NOMO-1 treated with dmso at 0.1 percent for 144 hours (cell line): Measurements from ENCODE around the gene GPR141.
"Not testable (repeated sequence)": the region's sequence is repeated elsewhere in the genome, so short reads cannot be mapped to it uniquely, and the experiment has no call there.

Experiments used
- DNase-seq: peaks from one replicate; lab custom pipeline; 2025; ENCODE audit not compliant: unreplicated experiment; lab: John Stamatoyannopoulos, UW

The GPR141 gene

GRCh38 chr7:37684927-37685326 lies 1.4 kb downstream of the GPR141 start:
- no peak for DNase-seq

GRCh38 chr7:37686556-37687345 lies 3.2 kb downstream of the GPR141 start:
- no peak for DNase-seq

- peak; percentile 66 for DNase-seq
Measured at GRCh38 chr7:37690206-37690605, 6.6 kb downstream of the GPR141 start.

GRCh38 chr7:37694208-37695094 lies 10.9 kb downstream of the GPR141 start:
- DNase-seq = peak; percentile 92

- DNase-seq = no peak
Measured at GRCh38 chr7:37698276-37698675, 14.7 kb downstream of the GPR141 start.

GRCh38 chr7:37698782-37699181 lies 15.2 kb downstream of the GPR141 start:
- no peak for DNase-seq

GRCh38 chr7:37701769-37702168 lies 18.2 kb downstream of the GPR141 start:
- no peak for DNase-seq

- no peak for DNase-seq
Measured at GRCh38 chr7:37703361-37703760, 19.8 kb downstream of the GPR141 start.

- not testable (repeated sequence) for DNase-seq
Measured at GRCh38 chr7:37704328-37704833, 20.8 kb downstream of the GPR141 start.

- no peak for DNase-seq
Measured at GRCh38 chr7:37705976-37706375, 22.4 kb downstream of the GPR141 start.

- DNase-seq = no peak
Measured at GRCh38 chr7:37706804-37707203, 23.2 kb downstream of the GPR141 start.

GRCh38 chr7:37707754-37708485 lies 24.4 kb downstream of the GPR141 start:
- DNase-seq = no peak

GRCh38 chr7:37709631-37710509 lies 26.3 kb downstream of the GPR141 start:
- no peak for DNase-seq

GRCh38 chr7:37713613-37714012 lies 30.0 kb downstream of the GPR141 start:
- DNase-seq = no peak

GRCh38 chr7:37714606-37715005 lies 31.0 kb downstream of the GPR141 start:
- DNase-seq = peak; percentile 44

- DNase-seq = no peak
Measured at GRCh38 chr7:37718585-37718984, 35.0 kb downstream of the GPR141 start.

GRCh38 chr7:37719077-37719476 lies 35.5 kb downstream of the GPR141 start:
- DNase-seq = no peak

- DNase-seq = no peak
Measured at GRCh38 chr7:37724732-37725131, 41.2 kb downstream of the GPR141 start.

GRCh38 chr7:37726016-37726415 lies 42.5 kb downstream of the GPR141 start:
- DNase-seq = no peak

GRCh38 chr7:37728747-37729146 lies 45.2 kb downstream of the GPR141 start:
- no peak for DNase-seq
